Fibroblast of lung (primary cell): ENCODE data around the gene ZNF827. TPM values are rescaled to one million over a fixed set of nuclear protein-coding genes. Genes with fewer than 3 reads are reported as not detected.

Source experiments
- DNase-seq, 2 donors: peaks; one replicate each; pipeline versions ENCODE4 v3.0.0 to v3.0.0-alpha.2; 2010; ENCODE audit warnings: low read depth in 2 of 2
- H2AFZ ChIP-seq: 2 replicates; pipeline ENCODE4 v1.5.1; 2012; ENCODE audit warnings: low read length, control low read depth, inconsistent platforms
- H3K27ac ChIP-seq: 2 replicates; pipeline ENCODE4 v1.5.1; 2011; ENCODE audit warnings: low read length, control low read depth; ENCODE audit not compliant: insufficient read depth
- H3K27me3 ChIP-seq: 2 replicates; pipeline ENCODE4 v1.5.1; 2011; ENCODE audit warnings: mild to moderate bottlenecking, low read length; ENCODE audit not compliant: control insufficient read depth, insufficient read depth
- H3K36me3 ChIP-seq: 2 replicates; pipeline ENCODE4 v1.5.1; 2011; ENCODE audit warnings: low read length; ENCODE audit not compliant: control insufficient read depth, insufficient read depth
- H3K4me1 ChIP-seq: 2 replicates; pipeline ENCODE4 v1.5.1; 2011; ENCODE audit warnings: low read length; ENCODE audit not compliant: control insufficient read depth, insufficient read depth; ENCODE audit errors: extremely low read depth
- H3K4me2 ChIP-seq: 2 replicates; pipeline ENCODE4 v1.5.1; 2011; ENCODE audit warnings: low read length, control low read depth; ENCODE audit not compliant: insufficient read depth; ENCODE audit errors: extremely low read depth
- H3K4me3 ChIP-seq, 4 experiments: fragments of 200-600 bp in 1 of 4; sonication (generic) in 1 of 4; replicated peaks in 1 of 4; 2 replicates each; pipeline ENCODE4 v1.5.1; 2011 to 2016; ENCODE audit warnings: low read length in 4 of 4, low read depth in 3 of 4, mild to moderate bottlenecking in 3 of 4, control low read depth in 2 of 4, inconsistent platforms in 1 of 4, mixed read lengths in 1 of 4; ENCODE audit not compliant: insufficient read depth in 1 of 4; ENCODE audit errors: control extremely low read depth in 1 of 4
- H3K79me2 ChIP-seq: 2 replicates; pipeline ENCODE4 v1.5.1; 2012; ENCODE audit warnings: mild to moderate bottlenecking, low read length, inconsistent platforms; ENCODE audit not compliant: control insufficient read depth, insufficient read depth
- H3K9ac ChIP-seq: 2 replicates; pipeline ENCODE4 v1.5.1; 2011; ENCODE audit warnings: mild to moderate bottlenecking, low read length, control low read depth; ENCODE audit not compliant: insufficient read depth
- H3K9me3 ChIP-seq: 2 replicates; pipeline ENCODE4 v1.5.1; 2012; ENCODE audit warnings: low read depth, low read length; ENCODE audit not compliant: control insufficient read depth, insufficient read depth
- H4K20me1 ChIP-seq: 2 replicates; pipeline ENCODE4 v1.5.1; 2011; ENCODE audit warnings: low read length; ENCODE audit not compliant: control insufficient read depth, insufficient read depth; ENCODE audit errors: extremely low read depth
- EZH2 ChIP-seq: IDR thresholded peaks from 2 replicates; pipeline ENCODE4 v1.5.1; 2012; ENCODE audit warnings: low read length, control low read depth, mild to moderate bottlenecking; ENCODE audit errors: missing control alignments
- polyA plus RNA-seq, 2 donors: library from polyadenylated mRNA; depleted of rRNA in 1 of 2; stranded (reverse) in 1 of 2; unstranded in 1 of 2; fragments of >200 nt; gene quantifications; 2 replicates each; pipeline ENCODE4 v1.2.1, GENCODE V29; 2011 to 2012; ENCODE audit warnings: missing spikeins in 1 of 2
- total RNA-seq: library from RNA; depleted of rRNA; stranded (reverse); fragments of >200 nt; gene quantifications from 2 replicates; pipeline ENCODE4 v1.2.1, GENCODE V29; 2014
- TF ChIP-seq, protein P1 (sequence below), 2 donors: IDR thresholded peaks in 1 of 2; conservative IDR thresholded peaks in 1 of 2; 1 replicate in 1 of 2; 2 replicates in 1 of 2; pipeline ENCODE4 v1.5.1; 2011 to 2012; ENCODE audit warnings: low read length in 2 of 2, control low read depth in 1 of 2, inconsistent platforms in 1 of 2, low read depth in 1 of 2, mild to moderate bottlenecking in 1 of 2

ZNF827 gene
- total and polyA plus RNA-seq, 2 donors (not counting 1 experiment from before 2014, with no cell fraction given) = 5.8 to 7.1 TPM

DNA sequence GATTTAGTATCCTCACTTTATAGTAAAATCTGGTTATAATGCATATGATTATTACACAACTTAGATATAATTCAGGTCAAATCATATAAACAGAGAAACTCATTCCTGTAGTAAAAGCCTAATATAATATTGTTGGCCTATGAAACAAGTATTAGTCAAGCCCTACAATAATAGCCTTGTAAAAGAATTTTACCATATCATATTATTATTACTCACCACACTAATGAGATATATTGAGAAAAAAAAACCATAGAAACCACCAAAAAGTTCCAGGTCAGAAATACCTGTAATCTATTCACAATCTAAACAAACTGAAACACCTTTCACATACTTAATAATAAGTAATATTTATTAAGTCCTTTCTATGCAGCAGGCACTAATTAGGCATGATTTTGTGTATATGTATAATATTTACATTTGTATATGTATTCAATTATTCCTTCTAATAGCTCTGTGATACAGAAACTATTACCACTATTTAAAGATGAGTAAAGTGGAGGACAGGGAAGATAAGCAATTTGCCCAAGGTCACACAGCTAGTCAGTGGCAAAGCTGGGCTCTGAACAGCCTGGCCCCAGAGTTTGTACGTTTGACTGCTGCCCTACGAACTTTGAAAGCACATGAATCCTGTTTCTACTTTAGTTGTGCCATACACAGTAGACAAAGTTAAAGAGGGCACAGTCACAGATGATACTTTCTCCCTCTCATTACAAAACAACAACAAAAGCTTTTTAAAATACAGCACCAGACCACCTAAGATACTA lies 9.0 kb downstream of the ZNF827 start:
- Histone ChIP-seq H2AFZ (no peak overlapping the region), H3K79me2 (peaks cover 11% of the 10 kb centered on the region)

DNA sequence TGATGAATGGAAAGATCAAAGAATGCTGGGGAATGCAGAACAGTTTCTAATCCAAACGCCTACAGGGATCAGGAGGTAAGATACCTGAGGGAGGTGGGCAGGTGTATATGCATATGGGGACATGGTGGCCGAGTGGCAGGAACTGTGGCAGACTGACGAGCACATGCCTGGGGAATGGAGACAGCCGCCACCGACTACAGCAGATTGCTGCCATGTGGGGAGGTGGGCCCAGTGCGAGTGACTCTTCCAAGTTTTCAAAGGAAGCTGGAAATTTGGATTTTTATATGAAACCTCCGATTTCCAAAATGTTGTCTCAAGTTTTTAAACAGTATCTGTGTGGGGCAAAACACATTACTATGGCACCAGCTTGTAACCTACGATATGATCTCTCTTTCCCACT lies 9.9 kb downstream of the ZNF827 start:
- Histone ChIP-seq H3K4me2 (no peak overlapping the region), H3K4me3 (no peak overlapping the region), H3K27ac (no peak overlapping the region), H3K36me3 (peaks cover 3% of the 10 kb centered on the region), H3K27me3 (no peaks in the 10 kb centered on the region), H3K4me1 (no peaks in the 10 kb centered on the region), H2AFZ (no peak overlapping the region), H3K79me2 (peaks cover 9% of the 10 kb centered on the region), H3K9ac (no peak overlapping the region), H3K9me3 (no peaks in the 10 kb centered on the region), H4K20me1 (no peaks in the 10 kb centered on the region)
- DNase-seq = no peak
- no peak for TF ChIP-seq EZH2
- TF ChIP-seq, protein P1, sequence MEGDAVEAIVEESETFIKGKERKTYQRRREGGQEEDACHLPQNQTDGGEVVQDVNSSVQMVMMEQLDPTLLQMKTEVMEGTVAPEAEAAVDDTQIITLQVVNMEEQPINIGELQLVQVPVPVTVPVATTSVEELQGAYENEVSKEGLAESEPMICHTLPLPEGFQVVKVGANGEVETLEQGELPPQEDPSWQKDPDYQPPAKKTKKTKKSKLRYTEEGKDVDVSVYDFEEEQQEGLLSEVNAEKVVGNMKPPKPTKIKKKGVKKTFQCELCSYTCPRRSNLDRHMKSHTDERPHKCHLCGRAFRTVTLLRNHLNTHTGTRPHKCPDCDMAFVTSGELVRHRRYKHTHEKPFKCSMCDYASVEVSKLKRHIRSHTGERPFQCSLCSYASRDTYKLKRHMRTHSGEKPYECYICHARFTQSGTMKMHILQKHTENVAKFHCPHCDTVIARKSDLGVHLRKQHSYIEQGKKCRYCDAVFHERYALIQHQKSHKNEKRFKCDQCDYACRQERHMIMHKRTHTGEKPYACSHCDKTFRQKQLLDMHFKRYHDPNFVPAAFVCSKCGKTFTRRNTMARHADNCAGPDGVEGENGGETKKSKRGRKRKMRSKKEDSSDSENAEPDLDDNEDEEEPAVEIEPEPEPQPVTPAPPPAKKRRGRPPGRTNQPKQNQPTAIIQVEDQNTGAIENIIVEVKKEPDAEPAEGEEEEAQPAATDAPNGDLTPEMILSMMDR (conservative IDR thresholded peaks at IDR 0.05 in 1 of 2, IDR thresholded peaks at IDR 0.05 in 1 of 2; ENCODE audit: low read depth in 1 of 2, low read length in 2 of 2) = no peak

More for the DNA sequence above, 9.0 kb downstream of the ZNF827 start:
- H3K9me3 ChIP-seq = no peaks in the 10 kb centered on the region
- H3K27me3 ChIP-seq = no peaks in the 10 kb centered on the region
- H3K27ac ChIP-seq = no peak overlapping the region
- H3K4me2 ChIP-seq = no peak overlapping the region
- no peak overlapping the region for H3K4me3 ChIP-seq
- no peaks in the 10 kb centered on the region for H3K4me1 ChIP-seq
- H4K20me1 ChIP-seq = no peaks in the 10 kb centered on the region
- DNase-seq = no peak
- H3K9ac ChIP-seq = no peak overlapping the region
- peaks cover 3% of the 10 kb centered on the region for H3K36me3 ChIP-seq
- TF ChIP-seq, protein P1 (conservative IDR thresholded peaks at IDR 0.05 in 1 of 2, IDR thresholded peaks at IDR 0.05 in 1 of 2; ENCODE audit: low read depth in 1 of 2, low read length in 2 of 2) = no peak
- no peak for TF ChIP-seq EZH2

DNA sequence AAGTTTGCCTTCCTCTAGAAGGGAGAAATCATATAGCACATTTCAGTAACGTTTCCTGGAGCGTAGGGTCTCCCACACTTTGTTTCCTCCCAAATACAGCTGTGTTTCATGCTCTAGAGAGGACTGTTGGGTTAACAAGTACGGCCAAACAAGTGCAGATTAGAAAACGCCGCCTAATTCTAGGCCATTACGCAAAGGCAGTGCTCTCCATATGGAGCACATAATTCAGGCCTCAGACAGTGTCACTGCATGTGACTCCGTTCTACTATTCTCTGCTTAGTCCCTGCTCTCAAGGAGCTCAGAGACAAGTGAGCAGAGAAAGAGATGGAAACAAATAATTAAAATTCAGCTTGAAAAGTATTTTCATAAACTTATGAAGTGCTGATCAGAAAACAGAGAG lies 11.6 kb downstream of the ZNF827 start:
- Histone ChIP-seq H3K9ac (no peak overlapping the region), H3K9me3 (no peaks in the 10 kb centered on the region), H3K4me1 (no peaks in the 10 kb centered on the region), H2AFZ (no peak overlapping the region), H4K20me1 (no peaks in the 10 kb centered on the region), H3K27ac (no peak overlapping the region), H3K27me3 (no peaks in the 10 kb centered on the region), H3K36me3 (peaks cover 3% of the 10 kb centered on the region), H3K4me3 (no peak overlapping the region), H3K4me2 (no peak overlapping the region), H3K79me2 (peaks cover 8% of the 10 kb centered on the region)
- no peak for DNase-seq
- no peak for TF ChIP-seq EZH2
- TF ChIP-seq, protein P1 (conservative IDR thresholded peaks at IDR 0.05 in 1 of 2, IDR thresholded peaks at IDR 0.05 in 1 of 2; ENCODE audit: low read depth in 1 of 2, low read length in 2 of 2) = no peak
